Pons (tissue), 1 donor: ENCODE data around the gene SLX1A.
"Not testable (repeated sequence)": the region's sequence is repeated elsewhere in the genome, so short reads cannot be mapped to it uniquely, and the experiment has no call there.

Source experiments
- DNase-seq: peaks from one replicate; pipeline ENCODE4 v3.0.0-alpha.2; 2016; ENCODE audit warnings: low spot score

Gene SLX1A

DNA sequence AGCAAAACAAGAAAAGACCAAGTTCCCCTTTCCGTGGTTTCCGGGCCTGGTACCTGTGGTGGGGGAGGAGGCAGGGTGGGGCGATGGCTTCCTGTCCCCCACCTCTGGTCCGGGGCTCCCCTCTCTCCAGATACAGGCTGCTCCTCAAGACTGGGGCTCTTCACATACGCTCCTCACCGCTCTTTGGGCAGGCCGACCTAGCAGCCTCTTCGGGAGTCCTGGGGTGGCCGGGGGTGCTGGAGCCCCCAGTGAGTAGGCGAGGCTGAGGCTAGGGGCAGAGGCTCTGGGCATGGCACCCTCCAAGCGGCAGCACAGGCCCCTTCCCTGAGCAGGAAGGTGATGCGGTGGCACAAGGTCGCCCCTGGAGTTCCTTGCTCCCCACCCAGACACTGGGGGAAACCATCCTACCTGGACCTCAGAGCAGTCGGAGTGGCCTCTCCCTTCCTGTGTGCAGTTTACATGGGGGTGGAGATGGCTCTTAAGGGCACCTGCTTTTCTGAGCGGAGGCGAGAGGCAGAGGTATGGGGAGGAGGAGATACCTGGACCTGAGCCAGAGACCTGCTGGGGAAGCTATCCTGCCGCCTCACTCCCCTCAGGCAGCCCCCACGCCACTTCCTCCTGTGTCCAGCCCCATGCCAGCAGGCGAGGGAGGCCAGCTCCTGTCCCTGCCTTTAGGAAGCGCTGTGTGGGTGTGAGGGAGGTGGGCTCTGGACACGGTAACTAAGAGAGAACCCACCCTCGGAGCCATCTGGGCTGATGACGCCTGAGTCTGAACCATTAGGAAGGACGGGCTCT is 9.4 kb upstream of the SLX1A start:
- no peak for DNase-seq

DNA sequence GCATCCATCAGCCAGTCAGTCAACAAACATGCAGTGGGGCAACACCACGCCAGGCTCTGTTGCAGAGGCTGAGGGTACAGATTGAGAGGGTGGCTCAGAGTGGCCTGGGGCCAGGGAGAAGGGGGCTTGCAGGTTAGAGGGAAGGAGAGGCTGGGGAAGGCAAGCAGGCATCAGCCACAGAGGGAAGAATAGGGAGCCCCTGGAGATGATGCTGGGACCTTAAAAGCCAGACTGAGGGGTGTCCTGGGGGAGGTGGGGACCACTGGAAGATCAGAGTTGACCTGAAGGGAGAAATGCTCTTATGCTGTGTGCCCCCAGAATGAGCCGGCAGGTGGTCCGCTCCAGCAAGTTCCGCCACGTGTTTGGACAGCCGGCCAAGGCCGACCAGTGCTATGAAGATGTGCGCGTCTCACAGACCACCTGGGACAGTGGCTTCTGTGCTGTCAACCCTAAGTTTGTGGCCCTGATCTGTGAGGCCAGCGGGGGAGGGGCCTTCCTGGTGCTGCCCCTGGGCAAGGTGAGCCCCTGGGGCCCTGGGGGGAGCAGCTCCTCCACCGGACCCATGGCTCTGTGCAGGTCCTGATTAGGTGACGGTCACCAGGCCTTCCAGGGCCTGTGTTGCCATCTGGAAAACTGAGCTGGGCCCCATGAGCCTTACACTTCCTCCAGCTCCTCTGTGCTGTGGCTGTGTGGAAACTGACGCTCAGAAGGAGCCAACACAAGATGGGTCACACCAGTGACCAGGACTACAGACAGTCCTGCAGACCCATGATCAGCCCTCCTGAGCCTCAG is 8.6 kb upstream of the SLX1A start:
- no peak for DNase-seq

DNA sequence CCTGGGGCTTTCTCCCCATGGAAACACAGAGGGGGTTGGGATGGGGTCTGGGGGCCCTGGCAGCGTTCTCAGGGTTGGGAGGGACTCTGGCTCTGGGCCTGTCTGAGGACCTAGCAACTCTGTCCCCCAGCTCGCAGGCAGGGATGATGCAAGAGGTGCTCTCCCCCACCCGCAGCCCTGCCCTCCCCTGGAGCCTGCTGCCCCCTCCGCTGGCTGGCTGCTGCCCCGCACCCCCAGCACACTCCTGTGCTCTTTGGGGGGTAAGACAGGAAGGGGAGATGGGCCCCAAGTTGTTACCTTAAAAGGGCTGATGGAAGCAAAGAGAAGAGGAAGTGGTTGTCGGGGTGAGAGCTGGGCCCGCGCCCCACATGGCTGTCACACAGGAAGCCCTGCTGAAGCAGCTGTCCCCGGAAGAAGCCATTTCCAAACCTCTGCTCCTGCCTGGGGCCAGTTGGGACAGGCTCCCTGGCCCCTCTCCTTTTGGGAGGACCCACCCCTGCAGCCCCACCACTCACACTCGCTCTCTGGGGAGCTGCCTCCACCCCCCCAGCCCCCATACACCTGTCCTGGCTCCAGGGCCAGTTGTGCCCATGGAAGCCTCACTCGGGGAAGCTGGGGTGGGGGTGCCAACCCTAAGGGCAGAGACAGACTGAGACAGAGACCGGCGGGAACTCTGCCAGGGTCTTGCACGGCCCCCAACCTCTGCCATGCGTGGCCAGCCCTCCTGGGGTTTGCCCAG is 7.8 kb upstream of the SLX1A start:
- peak; percentile 59 for DNase-seq

DNA sequence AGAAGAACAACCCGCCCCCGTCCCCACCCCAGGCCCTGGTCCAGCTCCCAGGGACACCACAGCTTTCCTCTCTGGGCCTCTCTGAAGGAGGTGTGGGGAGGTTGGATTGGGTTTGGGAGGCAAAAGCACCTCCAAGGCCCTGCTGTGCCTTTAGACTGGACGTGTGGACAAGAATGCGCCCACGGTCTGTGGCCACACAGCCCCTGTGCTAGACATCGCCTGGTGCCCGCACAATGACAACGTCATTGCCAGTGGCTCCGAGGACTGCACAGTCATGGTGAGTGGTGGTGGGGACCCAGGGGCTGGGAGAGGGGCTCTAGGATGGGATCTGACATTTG is 7.3 kb upstream of the SLX1A start:
- DNase-seq, result no peak

DNA sequence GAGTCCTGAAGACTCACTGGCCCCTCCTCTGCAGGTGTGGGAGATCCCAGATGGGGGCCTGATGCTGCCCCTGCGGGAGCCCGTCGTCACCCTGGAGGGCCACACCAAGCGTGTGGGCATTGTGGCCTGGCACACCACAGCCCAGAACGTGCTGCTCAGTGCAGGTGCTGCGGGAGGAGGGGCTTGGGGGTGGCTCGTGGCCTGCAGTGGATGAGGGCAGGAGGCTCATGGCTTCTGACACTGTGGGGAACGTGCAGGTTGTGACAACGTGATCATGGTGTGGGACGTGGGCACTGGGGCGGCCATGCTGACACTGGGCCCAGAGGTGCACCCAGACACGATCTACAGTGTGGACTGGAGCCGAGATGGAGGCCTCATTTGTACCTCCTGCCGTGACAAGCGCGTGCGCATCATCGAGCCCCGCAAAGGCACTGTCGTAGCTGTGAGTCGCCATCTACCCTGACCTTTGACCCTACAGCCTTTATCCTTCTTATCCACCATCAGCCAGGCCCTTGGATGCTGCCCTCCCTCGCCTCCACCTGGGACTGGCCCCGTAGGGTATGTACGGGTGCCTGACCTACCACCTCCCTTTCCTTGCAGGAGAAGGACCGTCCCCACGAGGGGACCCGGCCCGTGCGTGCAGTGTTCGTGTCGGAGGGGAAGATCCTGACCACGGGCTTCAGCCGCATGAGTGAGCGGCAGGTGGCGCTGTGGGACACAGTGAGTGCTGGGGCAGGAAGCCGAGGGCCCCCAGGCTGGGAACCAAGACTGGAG is 6.7 kb upstream of the SLX1A start:
- DNase-seq, result no peak

DNA sequence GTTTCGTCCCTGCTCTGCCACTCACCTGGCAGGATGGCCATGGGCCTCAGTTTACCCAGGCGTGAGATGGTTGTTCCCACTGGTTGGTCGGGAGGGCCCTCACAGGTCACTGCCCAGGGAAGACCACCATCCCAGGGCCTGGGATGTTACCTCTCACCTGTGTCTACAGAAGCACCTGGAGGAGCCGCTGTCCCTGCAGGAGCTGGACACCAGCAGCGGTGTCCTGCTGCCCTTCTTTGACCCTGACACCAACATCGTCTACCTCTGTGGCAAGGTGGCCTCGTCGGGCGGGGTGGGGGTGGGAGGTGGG is 6.2 kb upstream of the SLX1A start:
- DNase-seq, result no peak

DNA sequence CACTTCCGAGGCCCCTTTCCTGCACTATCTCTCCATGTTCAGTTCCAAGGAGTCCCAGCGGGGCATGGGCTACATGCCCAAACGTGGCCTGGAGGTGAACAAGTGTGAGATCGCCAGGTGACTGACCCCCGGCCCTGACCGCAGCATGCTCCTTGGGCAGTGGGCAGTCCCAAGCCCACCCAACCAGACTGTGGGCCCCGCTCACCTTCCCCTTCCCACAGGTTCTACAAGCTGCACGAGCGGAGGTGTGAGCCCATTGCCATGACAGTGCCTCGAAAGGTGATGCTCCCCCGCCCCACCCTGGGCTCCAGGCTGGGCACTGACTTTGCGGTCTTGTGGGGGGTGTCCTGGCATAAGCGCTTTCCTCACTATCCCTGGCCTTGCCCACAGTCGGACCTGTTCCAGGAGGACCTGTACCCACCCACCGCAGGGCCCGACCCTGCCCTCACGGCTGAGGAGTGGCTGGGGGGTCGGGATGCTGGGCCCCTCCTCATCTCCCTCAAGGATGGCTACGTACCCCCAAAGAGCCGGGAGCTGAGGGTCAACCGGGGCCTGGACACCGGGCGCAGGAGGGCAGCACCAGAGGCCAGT is 5.6 kb upstream of the SLX1A start:
- no peak for DNase-seq

DNA sequence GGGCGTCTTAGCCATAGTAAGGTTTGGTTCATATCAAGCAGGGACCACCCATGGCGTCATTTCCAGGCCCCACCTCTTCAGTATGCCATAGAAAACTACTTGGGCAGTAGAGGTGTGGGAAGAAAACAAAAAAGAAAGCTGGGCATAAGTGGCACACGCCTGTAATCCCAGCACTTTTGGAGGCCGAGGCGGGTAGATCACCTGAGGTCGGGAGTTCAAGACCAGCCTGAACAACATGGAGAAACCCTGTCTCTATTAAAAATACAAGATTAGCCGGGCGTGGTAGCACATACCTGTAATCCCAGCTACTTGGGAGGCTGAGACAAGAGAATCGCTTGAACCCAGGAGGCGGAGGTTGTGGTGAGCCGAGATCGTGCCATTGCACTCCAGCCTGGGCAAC is 2.5 kb upstream of the SLX1A start:
- not testable (repeated sequence) for DNase-seq

DNA sequence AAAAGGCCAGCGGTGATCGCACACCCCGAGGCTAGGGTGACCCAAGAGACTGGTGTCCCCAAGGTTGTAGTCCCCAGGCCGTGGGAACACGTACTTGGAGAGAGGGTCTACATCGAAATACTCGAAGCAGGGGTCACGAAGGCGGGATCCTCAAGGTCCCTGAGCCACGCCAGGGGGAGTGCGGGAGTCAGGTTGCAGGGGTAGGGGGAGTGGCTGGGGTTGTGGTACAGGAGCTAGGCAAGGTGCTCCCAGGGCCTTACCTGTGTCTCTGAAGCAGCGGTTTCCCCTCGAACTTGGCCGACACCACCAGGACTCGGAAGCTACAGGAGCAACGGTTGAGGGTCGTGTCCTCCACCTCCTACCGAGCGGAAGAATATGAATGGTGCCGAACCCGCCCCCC is 577 bp upstream of the SLX1A start:
- DNase-seq, result not testable (repeated sequence)

DNA sequence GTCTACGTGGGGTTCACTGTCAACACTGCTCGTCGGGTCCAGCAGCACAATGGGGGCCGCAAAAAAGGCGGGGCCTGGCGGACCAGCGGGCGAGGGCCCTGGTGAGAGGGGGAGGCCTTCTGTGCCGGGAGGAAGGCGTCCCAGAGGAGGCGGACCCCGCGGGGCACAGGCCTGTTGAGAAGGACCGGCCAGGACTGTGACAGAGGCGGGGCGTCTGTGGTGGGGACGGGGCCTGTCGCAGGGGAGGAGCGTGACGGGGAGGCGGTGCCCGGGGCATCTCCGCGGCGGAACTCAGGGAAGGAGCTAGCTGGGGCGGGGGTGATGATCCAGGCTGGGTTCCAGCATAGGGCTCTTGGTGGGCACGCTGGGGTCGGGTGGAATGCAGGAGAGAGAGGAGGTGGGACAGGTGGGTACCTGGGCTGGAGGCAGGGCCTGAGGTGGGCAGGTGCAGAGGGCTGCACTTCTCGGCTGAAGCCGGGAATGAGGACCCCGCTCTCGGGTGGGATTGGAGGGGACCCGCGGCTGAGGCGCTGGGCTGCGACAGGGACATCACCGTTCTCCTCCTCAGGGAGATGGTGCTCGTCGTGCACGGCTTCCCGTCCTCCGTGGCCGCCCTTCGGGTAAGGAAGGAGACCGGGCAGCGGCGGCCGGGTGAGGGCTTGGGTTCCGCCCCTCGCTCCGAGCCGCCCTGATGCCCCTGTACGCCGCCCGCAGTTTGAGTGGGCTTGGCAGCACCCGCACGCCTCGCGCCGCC is 674 bp downstream of the SLX1A start:
- not testable (repeated sequence) for DNase-seq

DNA sequence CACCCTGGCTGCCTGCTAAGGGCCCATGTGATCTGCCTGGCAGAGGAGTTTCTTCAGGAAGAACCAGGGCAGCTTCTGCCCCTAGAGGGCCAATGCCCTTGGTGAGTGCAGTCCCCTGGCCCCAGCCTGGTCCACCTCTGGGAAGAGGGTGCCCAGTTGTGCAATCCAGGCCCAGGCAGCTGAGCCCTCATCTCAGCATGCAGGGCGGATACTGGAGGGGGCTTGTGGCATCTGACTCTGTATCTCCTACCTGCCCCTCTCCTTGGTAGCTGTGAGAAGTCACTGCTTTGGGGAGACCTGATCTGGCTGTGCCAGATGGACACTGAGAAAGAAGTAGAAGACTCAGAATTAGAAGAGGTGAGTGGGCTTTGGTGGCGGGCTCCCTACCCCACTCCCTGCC is 3.3 kb downstream of the SLX1A start:
- not testable (repeated sequence) for DNase-seq

DNA sequence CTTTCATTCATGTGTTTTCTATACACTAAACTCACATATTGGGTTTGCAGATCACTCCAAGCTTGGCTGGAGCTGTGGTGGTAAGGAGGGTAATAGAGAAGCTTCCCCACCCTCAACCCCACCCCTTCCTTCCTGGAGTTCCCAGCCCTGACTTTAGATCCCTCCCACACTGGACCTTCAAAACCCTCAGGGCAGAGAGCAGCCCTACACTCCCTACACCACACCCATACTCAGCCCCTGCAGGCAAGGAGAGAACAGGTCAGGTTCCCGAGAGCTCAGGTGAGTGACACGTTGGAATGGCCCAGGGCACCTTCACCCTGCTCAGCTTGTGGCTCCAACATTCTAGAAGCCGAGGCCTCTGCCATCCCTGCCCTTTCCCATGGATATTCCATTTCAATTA is 5.4 kb downstream of the SLX1A start, which contains the start of gene SULT1A3:
Gene SULT1A3, plus strand, starts transcription at position 207 of the 400 bp plus-strand sequence. CDS start 1,474 bp downstream, outside the sequence.
- not testable (repeated sequence) for DNase-seq

DNA sequence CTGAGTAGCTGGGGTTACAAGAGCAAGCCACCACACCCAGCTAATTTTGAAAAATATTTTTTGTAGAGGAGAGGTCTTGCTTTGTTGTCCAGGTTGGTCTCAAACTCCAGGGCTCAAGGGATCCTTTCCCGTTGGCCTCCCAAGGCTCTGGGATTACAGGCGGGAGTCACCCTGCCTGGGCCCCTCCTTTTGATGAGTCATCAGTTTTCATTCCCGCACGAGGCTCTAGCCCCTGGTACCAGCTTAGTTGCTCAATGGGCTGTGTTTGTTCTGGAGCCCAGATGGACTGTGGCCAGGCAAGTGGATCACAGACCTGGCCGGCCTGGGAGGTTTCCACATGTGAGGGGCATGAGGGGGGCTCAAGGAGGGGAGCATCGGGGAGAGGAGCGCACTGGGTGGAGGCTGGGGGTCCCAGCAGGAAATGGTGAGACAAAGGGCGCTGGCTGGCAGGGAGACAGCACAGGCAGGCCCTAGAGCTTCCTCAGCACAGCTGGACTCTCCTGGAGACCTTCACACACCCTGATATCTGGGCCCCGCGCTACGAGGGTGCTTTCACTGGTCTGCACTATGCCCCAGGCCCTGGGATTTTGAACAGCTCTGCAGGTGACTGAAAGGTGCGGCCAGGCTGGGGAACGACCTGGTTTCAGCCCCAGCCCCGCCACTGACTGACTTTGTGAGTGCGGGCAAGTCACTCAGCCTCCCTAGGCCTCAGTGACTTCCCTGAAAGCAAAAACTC is 6.1 kb downstream of the SLX1A start:
- not testable (repeated sequence) for DNase-seq

DNA sequence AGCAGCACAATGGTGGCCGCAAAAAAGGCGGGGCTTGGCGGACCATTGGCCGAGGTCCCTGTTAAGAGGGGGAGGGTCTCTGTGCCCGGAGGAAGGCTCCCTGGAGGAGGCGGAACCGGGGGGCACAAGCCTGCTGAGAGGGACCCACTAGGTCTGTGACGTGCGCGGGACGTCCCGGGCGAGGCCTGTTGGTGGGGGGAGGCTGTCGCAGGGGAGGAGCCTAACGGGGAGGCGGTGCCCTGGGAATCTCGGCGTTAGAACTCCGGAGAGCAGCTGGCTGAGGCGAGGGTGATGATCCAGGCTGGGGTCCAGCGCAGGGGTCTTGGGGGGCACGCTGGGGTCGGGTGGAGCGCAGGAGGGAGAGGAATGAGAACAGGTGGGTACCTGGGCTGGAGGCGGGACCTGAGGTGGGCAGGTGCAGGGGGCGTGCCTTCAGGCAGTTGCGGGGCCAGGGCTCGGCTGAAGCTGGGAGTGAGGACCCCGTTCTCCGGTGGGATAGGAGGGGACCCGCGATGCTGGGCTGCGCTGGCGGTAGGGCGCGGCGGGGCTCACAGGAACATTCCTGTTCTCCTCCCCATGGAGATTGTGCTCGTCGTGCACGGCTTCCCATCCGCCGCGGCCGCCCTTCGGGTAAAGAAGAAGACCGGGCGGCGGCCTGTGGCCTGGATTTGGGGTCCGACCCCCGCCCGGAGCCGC is 12.0 kb downstream of the SLX1A start:
- not testable (repeated sequence) for DNase-seq

DNA sequence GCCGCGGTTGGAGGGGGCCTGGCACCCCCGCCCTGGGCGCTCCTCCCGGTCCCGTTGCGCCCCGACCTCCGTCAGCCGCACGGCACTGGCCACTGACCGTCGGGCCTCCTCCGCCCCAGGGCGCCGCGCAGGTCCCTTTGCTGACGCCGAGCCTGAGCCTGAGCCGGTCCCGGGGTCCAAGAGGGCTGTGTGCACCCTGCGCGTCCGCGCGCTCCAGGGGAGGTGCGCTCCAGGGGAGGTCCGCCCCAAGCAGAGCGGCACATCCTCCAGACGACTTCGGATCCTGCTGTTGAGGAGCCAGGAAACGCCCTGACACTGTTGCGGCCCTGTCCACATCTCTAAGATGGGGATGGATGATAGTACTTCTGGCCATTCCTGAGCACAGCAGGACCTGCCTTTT is 12.6 kb downstream of the SLX1A start:
- DNase-seq, result not testable (repeated sequence)

DNA sequence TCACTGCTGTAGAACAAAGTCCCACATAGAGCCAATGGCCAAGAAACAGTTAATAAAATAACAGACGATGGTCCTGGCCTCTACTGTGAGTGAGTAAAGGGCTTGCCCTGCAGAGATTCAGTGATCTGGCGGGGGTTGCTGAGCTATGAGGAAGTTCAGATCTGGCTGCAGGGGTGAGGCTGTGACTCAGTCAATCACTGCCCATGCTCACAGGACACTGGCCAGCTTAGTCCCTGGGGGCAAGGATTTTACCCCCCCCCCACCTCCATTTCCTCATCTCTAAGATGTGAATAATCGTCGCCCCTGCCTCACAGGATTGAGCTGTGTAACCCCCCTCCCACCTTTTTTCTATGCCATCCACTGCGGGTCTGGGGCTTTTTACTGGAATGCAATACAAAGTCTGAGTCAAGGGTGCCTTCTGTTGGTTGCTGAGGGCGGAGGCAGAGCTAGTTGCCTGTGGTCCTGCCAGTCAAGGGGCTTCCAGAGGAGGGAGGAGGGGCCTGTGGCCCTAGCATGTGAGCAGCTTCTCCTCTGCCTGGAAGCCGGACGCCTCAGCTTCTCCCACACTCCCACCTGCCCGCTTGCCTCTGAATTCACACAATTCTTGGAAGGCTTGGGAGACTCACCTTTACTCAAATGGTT is 13.5 kb downstream of the SLX1A start:
- not testable (repeated sequence) for DNase-seq

DNA sequence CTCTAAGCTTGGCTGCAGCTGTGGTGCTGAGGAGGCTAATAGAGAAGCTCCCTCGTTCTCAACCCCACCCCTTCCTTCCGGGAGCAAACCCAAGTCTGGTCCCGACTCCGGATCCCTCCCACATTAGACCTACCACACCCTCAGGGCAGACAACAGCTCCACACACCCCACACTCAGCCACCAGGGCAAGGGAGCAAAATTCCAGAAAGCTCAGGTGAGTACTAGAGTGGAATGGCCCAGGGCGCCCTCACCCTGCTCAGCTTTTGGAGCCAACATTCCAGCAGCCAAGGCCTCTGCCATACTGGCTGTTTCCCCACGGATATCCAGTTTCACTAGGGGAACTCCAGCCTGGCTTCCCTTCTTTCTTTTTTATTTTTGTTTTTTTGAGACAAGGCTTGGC is 15.4 kb downstream of the SLX1A start:
- not testable (repeated sequence) for DNase-seq

DNA sequence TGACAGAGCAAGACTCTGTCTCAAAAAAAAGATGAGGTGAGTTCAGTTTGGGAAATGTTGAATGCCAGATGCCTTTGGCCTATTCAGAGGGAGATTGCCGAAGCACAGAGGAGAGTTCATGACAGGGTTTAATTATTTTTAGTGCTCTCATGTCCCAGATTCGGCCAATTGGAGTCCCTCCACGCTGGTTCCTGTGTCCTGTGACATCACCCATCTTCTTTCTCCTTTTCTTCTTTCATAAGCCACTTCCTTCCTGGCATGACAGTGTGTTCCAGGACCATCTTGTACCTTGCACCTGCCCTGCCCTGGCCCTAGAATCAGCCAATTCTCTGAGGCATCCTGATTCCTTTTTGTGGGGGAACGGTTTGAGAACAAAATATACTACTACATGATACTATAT is 17.7 kb downstream of the SLX1A start:
- DNase-seq, result not testable (repeated sequence)

DNA sequence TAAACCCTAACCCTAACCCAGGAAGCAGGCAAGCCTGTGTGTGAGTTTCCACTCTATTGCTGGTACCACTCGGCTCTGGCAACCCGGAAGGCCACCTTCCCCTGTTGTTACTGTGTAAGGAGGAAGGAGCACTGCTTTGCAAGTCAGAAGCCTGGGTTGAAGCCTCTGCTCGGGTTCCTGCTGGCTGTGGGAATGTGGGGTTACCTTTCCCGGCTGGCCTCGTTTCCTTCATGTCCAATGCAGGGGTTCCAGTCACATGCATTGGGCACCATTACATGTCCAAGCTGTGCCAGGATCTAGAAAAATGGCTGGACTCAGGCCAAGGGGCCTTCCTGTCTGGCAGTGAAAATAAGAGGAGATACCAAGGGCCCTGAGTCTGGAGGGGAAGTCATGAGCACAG is 23.4 kb downstream of the SLX1A start:
- DNase-seq, result not testable (repeated sequence)
